ENCODE data around the gene TUBG2. TPM values are rescaled to one million over a fixed set of nuclear protein-coding genes. Genes with fewer than 3 reads are reported as not detected.

TUBG2 gene
- total RNA-seq, 1 experiment from 2014 or later: 26.7 TPM

DNA sequence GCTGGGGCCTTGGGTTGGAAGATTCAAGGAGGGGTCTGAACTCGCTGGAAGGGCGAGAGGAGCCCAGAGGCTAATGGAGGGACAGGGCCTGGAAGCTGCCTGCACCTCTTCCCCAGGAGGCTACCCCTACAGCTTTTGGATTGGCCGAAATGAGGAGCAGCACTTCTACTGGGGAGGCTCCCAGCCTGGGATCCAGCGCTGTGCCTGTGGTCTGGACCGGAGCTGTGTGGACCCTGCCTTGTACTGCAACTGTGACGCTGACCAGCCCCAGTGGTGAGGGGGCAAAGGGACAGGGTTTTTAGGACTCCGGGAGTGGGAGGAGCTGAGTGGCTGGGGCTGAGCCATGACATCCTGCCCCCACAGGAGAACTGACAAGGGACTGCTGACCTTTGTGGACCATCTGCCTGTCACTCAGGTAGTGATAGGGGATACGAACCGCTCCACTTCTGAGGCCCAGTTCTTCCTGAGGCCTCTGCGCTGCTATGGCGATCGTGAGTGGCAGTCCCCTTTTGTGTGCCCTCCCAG is 32.0 kb downstream of the TUBG2 start:
- Mint-ChIP-seq H3K36me3 (peaks cover 11% of the 10 kb centered on the region), H3K27me3 (ENCODE audit: low read depth) (no peaks in the 10 kb centered on the region), H3K4me1 (peaks cover 9% of the 10 kb centered on the region; the same call in 1 of the 2 replicates), H3K4me3 (no peak overlapping the region), H3K27ac (no peak overlapping the region), H3K9me3 (no peaks in the 10 kb centered on the region)
- DNase-seq (ENCODE audit: low spot score) (no peak), ATAC-seq (no peak; the same call in 1 of the 2 replicates)
- ChIA-PET POLR2A (no interaction called here), CTCF (interaction anchor here (0.6 to 1.8 kb wide), 5 partner anchors 10 to 113 kb away, joined by 3 to 7 read pairs (median 3); partner anchors contain the start of gene PSMC3IP)
- TF ChIP-seq SMAD4 (CRISPR knock-in tag; IDR thresholded peaks at IDR 0.05) (no peak), NR1H2 (CRISPR knock-in tag; IDR thresholded peaks at IDR 0.05) (no peak), TEAD4 (CRISPR knock-in tag; IDR thresholded peaks at IDR 0.05) (no peak), ZBTB21 (CRISPR knock-in tag; IDR thresholded peaks at IDR 0.05; ENCODE audit: borderline replicate concordance) (no peak), ZNF396 (CRISPR knock-in tag; IDR thresholded peaks at IDR 0.05; ENCODE audit: borderline replicate concordance) (no peak), EMX1 (CRISPR knock-in tag; IDR thresholded peaks at IDR 0.05) (no peak), MXD4 (CRISPR knock-in tag; IDR thresholded peaks at IDR 0.05; ENCODE audit: borderline replicate concordance) (no peak), RELA (CRISPR knock-in tag; IDR thresholded peaks at IDR 0.05; ENCODE audit: borderline replicate concordance) (no peak)
- TF ChIP-seq, protein P1, sequence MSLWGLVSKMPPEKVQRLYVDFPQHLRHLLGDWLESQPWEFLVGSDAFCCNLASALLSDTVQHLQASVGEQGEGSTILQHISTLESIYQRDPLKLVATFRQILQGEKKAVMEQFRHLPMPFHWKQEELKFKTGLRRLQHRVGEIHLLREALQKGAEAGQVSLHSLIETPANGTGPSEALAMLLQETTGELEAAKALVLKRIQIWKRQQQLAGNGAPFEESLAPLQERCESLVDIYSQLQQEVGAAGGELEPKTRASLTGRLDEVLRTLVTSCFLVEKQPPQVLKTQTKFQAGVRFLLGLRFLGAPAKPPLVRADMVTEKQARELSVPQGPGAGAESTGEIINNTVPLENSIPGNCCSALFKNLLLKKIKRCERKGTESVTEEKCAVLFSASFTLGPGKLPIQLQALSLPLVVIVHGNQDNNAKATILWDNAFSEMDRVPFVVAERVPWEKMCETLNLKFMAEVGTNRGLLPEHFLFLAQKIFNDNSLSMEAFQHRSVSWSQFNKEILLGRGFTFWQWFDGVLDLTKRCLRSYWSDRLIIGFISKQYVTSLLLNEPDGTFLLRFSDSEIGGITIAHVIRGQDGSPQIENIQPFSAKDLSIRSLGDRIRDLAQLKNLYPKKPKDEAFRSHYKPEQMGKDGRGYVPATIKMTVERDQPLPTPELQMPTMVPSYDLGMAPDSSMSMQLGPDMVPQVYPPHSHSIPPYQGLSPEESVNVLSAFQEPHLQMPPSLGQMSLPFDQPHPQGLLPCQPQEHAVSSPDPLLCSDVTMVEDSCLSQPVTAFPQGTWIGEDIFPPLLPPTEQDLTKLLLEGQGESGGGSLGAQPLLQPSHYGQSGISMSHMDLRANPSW (CRISPR knock-in tag; conservative IDR thresholded peaks at IDR 0.05; ENCODE audit: low read depth): no peak
- TF ChIP-seq, protein P2, sequence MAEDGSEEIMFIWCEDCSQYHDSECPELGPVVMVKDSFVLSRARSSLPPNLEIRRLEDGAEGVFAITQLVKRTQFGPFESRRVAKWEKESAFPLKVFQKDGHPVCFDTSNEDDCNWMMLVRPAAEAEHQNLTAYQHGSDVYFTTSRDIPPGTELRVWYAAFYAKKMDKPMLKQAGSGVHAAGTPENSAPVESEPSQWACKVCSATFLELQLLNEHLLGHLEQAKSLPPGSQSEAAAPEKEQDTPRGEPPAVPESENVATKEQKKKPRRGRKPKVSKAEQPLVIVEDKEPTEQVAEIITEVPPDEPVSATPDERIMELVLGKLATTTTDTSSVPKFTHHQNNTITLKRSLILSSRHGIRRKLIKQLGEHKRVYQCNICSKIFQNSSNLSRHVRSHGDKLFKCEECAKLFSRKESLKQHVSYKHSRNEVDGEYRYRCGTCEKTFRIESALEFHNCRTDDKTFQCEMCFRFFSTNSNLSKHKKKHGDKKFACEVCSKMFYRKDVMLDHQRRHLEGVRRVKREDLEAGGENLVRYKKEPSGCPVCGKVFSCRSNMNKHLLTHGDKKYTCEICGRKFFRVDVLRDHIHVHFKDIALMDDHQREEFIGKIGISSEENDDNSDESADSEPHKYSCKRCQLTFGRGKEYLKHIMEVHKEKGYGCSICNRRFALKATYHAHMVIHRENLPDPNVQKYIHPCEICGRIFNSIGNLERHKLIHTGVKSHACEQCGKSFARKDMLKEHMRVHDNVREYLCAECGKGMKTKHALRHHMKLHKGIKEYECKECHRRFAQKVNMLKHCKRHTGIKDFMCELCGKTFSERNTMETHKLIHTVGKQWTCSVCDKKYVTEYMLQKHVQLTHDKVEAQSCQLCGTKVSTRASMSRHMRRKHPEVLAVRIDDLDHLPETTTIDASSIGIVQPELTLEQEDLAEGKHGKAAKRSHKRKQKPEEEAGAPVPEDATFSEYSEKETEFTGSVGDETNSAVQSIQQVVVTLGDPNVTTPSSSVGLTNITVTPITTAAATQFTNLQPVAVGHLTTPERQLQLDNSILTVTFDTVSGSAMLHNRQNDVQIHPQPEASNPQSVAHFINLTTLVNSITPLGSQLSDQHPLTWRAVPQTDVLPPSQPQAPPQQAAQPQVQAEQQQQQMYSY (CRISPR knock-in tag; IDR thresholded peaks at IDR 0.05): no peak
- TF ChIP-seq, protein P3, sequence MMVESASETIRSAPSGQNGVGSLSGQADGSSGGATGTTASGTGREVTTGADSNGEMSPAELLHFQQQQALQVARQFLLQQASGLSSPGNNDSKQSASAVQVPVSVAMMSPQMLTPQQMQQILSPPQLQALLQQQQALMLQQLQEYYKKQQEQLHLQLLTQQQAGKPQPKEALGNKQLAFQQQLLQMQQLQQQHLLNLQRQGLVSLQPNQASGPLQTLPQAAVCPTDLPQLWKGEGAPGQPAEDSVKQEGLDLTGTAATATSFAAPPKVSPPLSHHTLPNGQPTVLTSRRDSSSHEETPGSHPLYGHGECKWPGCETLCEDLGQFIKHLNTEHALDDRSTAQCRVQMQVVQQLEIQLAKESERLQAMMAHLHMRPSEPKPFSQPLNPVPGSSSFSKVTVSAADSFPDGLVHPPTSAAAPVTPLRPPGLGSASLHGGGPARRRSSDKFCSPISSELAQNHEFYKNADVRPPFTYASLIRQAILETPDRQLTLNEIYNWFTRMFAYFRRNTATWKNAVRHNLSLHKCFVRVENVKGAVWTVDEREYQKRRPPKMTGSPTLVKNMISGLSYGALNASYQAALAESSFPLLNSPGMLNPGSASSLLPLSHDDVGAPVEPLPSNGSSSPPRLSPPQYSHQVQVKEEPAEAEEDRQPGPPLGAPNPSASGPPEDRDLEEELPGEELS (CRISPR knock-in tag; IDR thresholded peaks at IDR 0.05): no peak
- TF ChIP-seq, protein P4, sequence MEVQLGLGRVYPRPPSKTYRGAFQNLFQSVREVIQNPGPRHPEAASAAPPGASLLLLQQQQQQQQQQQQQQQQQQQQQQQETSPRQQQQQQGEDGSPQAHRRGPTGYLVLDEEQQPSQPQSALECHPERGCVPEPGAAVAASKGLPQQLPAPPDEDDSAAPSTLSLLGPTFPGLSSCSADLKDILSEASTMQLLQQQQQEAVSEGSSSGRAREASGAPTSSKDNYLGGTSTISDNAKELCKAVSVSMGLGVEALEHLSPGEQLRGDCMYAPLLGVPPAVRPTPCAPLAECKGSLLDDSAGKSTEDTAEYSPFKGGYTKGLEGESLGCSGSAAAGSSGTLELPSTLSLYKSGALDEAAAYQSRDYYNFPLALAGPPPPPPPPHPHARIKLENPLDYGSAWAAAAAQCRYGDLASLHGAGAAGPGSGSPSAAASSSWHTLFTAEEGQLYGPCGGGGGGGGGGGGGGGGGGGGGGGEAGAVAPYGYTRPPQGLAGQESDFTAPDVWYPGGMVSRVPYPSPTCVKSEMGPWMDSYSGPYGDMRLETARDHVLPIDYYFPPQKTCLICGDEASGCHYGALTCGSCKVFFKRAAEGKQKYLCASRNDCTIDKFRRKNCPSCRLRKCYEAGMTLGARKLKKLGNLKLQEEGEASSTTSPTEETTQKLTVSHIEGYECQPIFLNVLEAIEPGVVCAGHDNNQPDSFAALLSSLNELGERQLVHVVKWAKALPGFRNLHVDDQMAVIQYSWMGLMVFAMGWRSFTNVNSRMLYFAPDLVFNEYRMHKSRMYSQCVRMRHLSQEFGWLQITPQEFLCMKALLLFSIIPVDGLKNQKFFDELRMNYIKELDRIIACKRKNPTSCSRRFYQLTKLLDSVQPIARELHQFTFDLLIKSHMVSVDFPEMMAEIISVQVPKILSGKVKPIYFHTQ (CRISPR knock-in tag; IDR thresholded peaks at IDR 0.05): no peak

DNA sequence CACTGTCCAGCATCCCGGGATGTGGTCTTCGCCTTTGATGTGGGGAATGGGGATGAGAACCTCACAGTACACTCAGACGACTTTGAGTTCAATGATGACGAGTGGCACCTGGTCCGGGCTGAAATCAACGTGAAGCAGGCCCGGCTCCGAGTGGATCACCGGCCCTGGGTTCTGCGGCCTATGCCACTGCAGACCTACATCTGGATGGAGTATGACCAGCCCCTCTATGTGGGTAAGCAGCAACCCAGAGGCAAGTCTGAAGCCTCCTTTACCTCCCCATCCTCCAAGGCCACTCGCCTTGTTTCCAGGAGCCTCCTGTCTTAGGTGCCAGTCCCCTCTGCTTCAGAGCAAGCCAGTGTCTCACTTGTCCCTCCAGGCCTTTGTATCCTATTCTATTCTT is 33.4 kb downstream of the TUBG2 start:
- Mint-ChIP-seq H3K4me3 (no peak overlapping the region), H3K4me1 (0 out of 2 replicates have a peak, but pooled peaks cover 5% of the 10 kb centered on the region), H3K27ac (no peak overlapping the region), H3K36me3 (peaks cover 6% of the 10 kb centered on the region), H3K9me3 (no peaks in the 10 kb centered on the region), H3K27me3 (ENCODE audit: low read depth) (no peaks in the 10 kb centered on the region)
- CTCF ChIA-PET: interaction anchor here (1.1 kb wide), 1 partner anchor 71 kb away, joined by 3 read pairs; no protein-coding TSS in a partner anchor
- DNase-seq (ENCODE audit: low spot score) (no peak), ATAC-seq (no peak)
- no peak for TF ChIP-seq NR1H2 (CRISPR knock-in tag; IDR thresholded peaks at IDR 0.05)
- TF ChIP-seq, protein P5, sequence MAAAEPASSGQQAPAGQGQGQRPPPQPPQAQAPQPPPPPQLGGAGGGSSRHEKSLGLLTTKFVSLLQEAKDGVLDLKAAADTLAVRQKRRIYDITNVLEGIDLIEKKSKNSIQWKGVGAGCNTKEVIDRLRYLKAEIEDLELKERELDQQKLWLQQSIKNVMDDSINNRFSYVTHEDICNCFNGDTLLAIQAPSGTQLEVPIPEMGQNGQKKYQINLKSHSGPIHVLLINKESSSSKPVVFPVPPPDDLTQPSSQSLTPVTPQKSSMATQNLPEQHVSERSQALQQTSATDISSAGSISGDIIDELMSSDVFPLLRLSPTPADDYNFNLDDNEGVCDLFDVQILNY (CRISPR knock-in tag; IDR thresholded peaks at IDR 0.05): no peak
- TF ChIP-seq, protein P6, sequence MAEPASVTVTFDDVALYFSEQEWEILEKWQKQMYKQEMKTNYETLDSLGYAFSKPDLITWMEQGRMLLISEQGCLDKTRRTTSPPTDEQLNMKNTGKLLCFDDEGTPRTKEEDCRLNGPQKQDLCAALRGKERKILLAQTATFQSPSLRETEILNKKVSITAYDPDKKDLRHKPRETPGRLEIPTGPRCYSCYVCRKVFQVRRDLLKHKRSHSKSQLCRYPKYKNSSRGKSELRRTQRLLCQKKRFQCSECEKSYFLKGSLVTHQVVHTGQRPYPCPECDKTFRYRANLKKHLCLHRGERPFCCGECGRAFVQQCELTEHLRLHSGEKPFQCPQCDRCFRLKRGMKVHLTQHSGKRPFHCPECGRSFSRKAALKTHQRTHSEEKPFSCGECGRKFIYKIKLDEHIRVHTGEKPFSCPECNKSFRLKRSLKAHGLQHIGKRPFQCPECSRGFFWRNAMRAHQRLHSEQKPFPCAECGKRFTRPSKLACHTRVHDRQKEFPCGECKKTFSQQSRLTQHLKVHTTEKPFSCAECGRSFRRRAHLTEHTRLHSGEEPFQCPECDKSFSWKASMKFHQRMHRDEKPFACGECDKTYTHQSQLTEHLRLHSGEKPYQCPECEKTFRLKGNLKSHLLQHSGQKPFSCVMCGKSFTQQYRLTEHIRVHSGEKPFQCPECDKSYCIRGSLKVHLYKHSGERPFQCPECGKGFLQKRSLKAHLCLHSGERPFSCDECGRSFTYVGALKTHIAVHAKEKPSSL (CRISPR knock-in tag; conservative IDR thresholded peaks at IDR 0.05): no peak
- POLR2A ChIA-PET: no interaction called here

Measured in WTC11 (cell line).